AG09319 (cell line): Measurements from ENCODE around the gene OGDH.

ENCODE experiments used
- DNase-seq: peaks from one replicate; pipeline ENCODE4 v3.0.0-alpha.2; 2010; ENCODE audit warnings: low read depth; ENCODE audit errors: extremely low read depth
- TF ChIP-seq, protein P1 (sequence below): IDR thresholded peaks from 2 replicates; pipeline ENCODE4 v1.5.1; 2011; ENCODE audit warnings: low read depth, mild to moderate bottlenecking, inconsistent platforms, low read length, moderate library complexity

OGDH gene

DNA sequence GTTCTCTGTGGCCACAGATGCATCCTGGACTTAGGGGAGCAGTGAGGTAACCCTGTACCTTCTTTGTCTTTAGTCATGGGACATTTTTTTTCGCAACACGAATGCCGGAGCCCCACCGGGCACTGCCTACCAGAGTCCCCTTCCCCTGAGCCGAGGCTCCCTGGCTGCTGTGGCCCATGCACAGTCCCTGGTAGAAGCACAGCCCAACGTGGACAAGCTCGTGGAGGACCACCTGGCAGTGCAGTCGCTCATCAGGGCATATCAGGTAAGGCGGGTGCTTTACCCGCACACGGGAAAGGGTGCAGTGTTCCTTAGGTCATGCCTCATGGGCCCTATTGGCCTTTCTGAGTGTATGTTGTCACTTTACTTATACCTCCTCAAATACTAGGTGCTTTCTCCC, 38.8 kb downstream of the OGDH start:
- no peak for DNase-seq
- TF ChIP-seq, protein P1, sequence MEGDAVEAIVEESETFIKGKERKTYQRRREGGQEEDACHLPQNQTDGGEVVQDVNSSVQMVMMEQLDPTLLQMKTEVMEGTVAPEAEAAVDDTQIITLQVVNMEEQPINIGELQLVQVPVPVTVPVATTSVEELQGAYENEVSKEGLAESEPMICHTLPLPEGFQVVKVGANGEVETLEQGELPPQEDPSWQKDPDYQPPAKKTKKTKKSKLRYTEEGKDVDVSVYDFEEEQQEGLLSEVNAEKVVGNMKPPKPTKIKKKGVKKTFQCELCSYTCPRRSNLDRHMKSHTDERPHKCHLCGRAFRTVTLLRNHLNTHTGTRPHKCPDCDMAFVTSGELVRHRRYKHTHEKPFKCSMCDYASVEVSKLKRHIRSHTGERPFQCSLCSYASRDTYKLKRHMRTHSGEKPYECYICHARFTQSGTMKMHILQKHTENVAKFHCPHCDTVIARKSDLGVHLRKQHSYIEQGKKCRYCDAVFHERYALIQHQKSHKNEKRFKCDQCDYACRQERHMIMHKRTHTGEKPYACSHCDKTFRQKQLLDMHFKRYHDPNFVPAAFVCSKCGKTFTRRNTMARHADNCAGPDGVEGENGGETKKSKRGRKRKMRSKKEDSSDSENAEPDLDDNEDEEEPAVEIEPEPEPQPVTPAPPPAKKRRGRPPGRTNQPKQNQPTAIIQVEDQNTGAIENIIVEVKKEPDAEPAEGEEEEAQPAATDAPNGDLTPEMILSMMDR = no peak

DNA sequence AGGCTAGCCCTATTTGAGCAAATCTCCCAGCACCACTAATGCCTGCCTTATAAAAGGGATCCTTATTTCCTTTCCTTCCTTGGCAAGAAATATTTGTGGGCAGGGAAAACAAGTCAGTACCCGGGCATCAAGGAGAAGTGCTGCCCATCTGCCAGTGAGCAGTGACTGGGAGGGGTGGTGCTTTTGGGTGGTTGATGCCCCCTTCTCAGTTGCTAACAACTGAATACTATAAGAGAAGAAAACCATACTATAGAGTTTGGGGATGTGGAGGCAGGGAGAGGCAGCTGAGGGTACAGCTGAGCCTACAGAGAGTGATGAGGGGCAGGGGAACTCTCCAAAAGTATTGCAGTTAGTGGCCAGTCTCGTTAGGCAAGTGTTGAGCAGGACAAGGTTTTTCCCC, 39.3 kb downstream of the OGDH start:
- no peak for DNase-seq
- TF ChIP-seq, protein P1 = no peak

DNA sequence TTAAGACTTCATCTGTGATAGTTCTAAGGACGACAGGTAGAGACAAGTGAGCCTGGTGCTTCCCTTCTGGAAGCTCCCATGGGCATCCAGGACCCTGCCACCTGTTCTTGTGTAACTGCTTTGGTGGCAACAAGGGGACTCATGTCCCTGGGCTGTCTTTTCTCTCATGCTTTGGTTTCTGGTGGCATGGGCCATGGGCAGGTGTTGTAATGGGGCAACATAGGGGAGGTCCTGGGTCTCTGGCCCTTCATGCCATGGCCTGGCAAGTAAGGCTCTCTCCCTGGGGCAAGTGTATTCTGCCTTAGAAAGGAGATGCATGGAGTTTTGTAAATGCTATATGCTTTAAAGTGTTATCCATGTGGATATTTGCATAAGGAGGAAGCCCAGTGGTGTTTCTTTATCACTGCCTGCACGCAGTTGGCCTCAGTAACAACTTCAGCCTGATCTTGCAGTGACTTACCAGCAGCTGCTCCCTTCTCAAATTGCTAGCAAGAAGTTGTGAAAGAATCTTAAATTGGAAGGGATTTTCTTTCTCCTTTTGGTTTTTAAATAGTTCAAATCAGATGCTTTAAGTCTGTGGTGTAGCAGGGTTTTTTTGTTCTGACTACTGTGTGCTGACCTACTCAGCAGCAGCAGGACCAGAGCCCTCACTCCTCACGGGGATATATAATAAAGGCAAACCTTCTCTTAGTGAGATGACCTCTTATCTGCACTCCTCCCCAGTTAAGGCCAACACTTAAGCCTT, 39.9 kb downstream of the OGDH start:
- no peak for DNase-seq
- TF ChIP-seq, protein P1 = no peak

DNA sequence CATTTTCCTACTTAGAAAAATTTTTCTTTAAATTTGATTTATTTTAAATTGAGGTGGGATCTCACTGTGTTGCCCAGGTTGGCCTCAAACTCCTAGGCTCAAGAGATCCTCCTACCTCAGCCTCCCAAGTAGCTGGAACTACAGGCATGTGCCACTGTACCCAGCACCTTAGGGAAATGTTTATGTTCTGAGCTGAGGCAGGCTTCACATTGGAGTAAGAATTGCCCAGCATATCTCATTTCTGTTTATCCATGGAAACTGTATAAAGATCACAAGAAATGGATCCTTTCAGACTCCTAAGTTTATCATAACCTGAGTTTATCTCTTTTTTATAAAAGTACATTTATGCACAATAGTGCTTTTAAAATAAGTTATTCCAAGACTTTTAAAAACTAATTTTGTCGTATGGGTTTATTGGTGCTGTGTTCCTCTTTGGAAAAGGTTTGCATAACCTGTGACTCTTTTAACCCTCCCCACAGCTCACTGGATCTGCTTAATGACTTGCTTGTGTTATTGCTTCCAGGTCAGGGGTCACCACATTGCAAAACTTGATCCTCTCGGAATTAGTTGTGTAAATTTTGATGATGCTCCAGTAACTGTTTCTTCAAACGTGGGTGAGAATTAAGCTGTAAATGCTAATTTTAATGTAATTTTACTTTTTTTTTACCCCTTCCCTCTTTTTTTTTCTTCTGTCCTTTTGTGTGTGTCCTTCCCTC, 40.7 kb downstream of the OGDH start:
- TF ChIP-seq, protein P1 = no peak
- DNase-seq = no peak

DNA sequence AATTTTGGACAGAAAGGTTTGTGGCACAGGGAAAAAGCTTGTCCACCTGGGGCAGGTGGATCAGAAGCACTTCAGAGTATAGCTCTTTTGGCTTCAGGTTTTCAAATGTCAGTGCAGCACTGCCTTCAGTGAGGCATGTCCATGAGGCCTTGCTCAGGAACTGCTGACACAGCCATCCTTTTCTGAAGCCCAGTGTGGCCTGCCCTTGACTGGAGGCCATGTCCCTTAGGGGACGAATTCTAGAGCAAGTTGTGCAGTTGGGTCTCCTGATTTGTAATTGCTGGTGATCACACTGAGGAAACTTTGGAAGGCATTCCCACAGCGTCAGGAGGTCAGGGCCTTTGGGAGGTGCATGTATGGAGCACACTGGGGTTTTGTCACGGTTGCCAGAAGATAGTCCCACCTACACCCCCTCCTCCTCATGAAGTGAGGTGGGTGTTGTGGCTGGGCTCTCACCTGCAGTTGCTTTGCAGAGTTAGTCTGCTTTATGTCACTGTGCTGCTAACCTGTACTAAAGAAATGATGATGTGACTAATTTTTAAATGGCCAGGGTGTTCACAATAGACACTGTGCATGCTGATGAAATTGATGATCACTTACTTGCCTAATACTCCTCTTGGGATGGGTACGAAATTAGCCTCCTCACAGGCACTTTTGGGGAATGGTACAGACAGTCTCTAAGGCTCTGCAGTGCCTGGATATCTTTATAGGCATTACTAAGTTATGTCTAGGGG, 41.7 kb downstream of the OGDH start:
- no peak for DNase-seq
- TF ChIP-seq, protein P1 = no peak

DNA sequence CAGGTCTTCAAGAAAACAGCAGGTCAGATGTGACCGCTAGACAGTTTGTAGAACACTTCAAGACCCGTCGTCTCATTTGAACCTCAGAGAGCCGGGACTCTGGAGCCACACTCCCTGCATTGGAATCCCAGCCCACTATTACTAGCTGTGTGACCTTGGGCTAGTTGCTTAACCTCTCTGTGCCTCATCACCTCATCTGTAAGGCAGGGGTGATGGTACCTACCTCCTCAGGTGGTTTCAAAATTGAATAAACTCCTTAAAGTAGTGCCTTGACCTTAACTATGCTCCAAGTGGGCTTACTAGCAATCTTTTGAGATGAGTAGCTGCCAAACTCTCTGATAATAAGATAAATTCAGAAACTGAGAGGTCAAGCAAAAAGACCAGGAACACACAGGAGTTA, 43.8 kb downstream of the OGDH start:
- no peak for DNase-seq
- TF ChIP-seq, protein P1 = no peak

DNA sequence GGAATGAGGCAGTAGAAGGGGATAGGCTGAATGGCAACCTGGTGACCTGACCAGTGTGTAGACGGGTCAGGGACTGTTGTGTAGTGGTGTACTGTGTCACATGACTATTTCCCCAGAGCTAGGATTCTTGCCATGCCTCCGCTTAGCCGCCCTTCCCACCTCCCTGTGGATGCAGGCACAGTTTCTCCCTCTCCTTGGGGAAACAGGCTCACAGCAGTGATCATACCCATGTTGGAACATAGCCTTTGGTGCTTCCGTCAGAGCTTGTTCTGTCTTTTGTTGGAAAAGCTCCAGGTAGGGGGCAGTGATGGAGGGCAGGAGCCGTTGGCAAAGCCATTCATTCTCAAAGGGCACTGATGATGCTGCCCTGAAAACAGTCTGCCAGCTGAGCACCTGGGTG, 44.3 kb downstream of the OGDH start:
- no peak for DNase-seq
- TF ChIP-seq, protein P1 = no peak
